PC-3 (cell line): ENCODE measurements around the gene TNRC6B. TPM values are rescaled to one million over a fixed set of nuclear protein-coding genes. Genes with fewer than 3 reads are reported as not detected.

Experiments used
- ATAC-seq: fragments of 200-7000 bp; cut with Tn5 transposase; 2 replicates; pipeline ENCODE4 v1.9.1; 2020; ENCODE audit warnings: mild to moderate bottlenecking, moderate library complexity
- BruUV-seq: library from RNA; stranded (reverse); fragments of 400-500 nt; replicated peaks from 2 replicates; lab custom pipeline; 2021; lab: Mats Ljungman, UMichigan
- CTCF ChIA-PET: fragments of 300-600 bp; sonication (Branson Sonifier 250); formaldehyde crosslinking; loops from one replicate; lab custom pipeline; 2022; ENCODE audit warnings: antibody characterized with exemption; lab: Charles Lee
- POLR2A ChIA-PET: fragments of 300-600 bp; sonication (Branson Sonifier 250); formaldehyde crosslinking; loops from one replicate; lab custom pipeline; 2022; ENCODE audit warnings: antibody characterized with exemption; ENCODE audit not compliant: unreplicated experiment; lab: Charles Lee
- DNase-seq: peaks from one replicate; pipeline ENCODE4 v3.0.0-alpha.2; 2015
- H2AFZ ChIP-seq: fragments of 300-600 bp; sonication (generic); 2 replicates; pipeline ENCODE4 v1.6.0; 2016; ENCODE audit warnings: antibody characterized with exemption, low read length
- H3F3A ChIP-seq: fragments of 300-600 bp; sonication (generic); one replicate; pipeline ENCODE4 v1.6.0; 2017; ENCODE audit warnings: antibody characterized with exemption, low read length, control low read depth, mild to moderate bottlenecking; ENCODE audit not compliant: unreplicated experiment
- H3K27ac ChIP-seq: fragments of 300-600 bp; sonication (generic); 2 replicates; pipeline ENCODE4 v1.5.1; 2016; ENCODE audit warnings: mild to moderate bottlenecking, low read length
- H3K27me3 ChIP-seq: fragments of 300-600 bp; sonication (generic); 2 replicates; pipeline ENCODE4 v1.6.1; 2016; ENCODE audit warnings: low read length, mixed read lengths
- H3K36me3 ChIP-seq: fragments of 300-600 bp; sonication (generic); 2 replicates; pipeline ENCODE4 v1.6.1; 2016; ENCODE audit warnings: low read depth, mixed run types, low read length, mixed read lengths
- H3K4me1 ChIP-seq: fragments of 300-600 bp; sonication (generic); 2 replicates; pipeline ENCODE4 v1.5.1; 2016; ENCODE audit warnings: low read length; ENCODE audit not compliant: insufficient read depth
- H3K4me2 ChIP-seq: fragments of 300-600 bp; sonication (generic); 2 replicates; pipeline ENCODE4 v1.6.0; 2016; ENCODE audit warnings: low read length
- H3K4me3 ChIP-seq: fragments of 300-600 bp; sonication (generic); 2 replicates; pipeline ENCODE4 v1.5.1; 2016; ENCODE audit warnings: mild to moderate bottlenecking, low read length, mixed read lengths
- H3K79me2 ChIP-seq: fragments of 300-600 bp; sonication (generic); 2 replicates; pipeline ENCODE4 v1.6.1; 2017; ENCODE audit warnings: low read length, mixed read lengths
- H3K9ac ChIP-seq: fragments of 300-600 bp; sonication (generic); 2 replicates; pipeline ENCODE4 v1.6.0; 2016; ENCODE audit warnings: mild to moderate bottlenecking, low read length
- H3K9me2 ChIP-seq: fragments of 300-600 bp; sonication (generic); replicated peaks from 2 replicates; pipeline ENCODE4 v1.6.1; 2016; ENCODE audit warnings: mixed run types, low read length, mixed read lengths
- H3K9me3 ChIP-seq: fragments of 300-600 bp; sonication (generic); 2 replicates; pipeline ENCODE4 v1.6.1; 2016; ENCODE audit warnings: low read length, mixed read lengths
- H4K20me1 ChIP-seq: fragments of 300-600 bp; sonication (generic); 2 replicates; pipeline ENCODE4 v1.6.1; 2016; ENCODE audit warnings: low read length, mixed read lengths
- EZH2 ChIP-seq: fragments of 300-600 bp; sonication (generic); IDR thresholded peaks from one replicate; pipeline ENCODE4 v1.6.1; 2017; ENCODE audit warnings: antibody characterized with exemption, mild to moderate bottlenecking, low read length; ENCODE audit not compliant: unreplicated experiment
- EZH2phosphoT487 ChIP-seq: fragments of 300-600 bp; sonication (generic); IDR thresholded peaks from 2 replicates; pipeline ENCODE4 v1.6.1; 2018; ENCODE audit warnings: mild to moderate bottlenecking, antibody characterized with exemption, low read length, borderline replicate concordance
- intact Hi-C: fragments of 100-400 bp; cut with micrococcal nuclease; formaldehyde crosslinking; loops from 2 replicates; pipeline ENCODE4 v1.9.0; 2023
- total RNA-seq: library from RNA; depleted of rRNA; stranded (reverse); fragments of >200 nt; gene quantifications from 2 replicates; pipeline ENCODE4 v1.2.3, GENCODE V29; 2014
- TF ChIP-seq, protein P1 (sequence below): fragments of 300-600 bp; sonication (generic); conservative IDR thresholded peaks from 2 replicates; pipeline ENCODE4 v1.5.1; 2017; ENCODE audit warnings: antibody characterized with exemption, low read depth, mild to moderate bottlenecking, low read length

The TNRC6B gene
- total RNA-seq, 1 experiment from 2014 or later, result 21.3 TPM

DNA sequence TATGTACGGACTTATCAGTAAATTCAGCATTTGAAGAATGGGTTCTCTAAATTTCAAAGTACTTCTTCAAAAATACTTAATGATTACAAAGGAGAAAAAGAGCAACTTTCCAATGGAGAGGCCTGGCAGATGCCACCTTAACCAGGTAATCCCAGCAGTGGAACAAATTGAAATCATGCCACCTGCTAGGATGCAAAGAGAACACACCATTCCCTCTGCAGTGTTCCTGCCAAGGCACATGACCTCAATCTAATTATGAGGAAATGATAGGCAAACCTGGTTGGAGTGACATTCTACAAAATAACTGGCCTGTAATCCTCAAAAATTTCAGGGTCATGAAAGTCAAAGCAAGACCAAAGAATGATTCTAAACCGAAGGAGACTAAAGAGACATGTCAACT, 21.5 kb downstream of the TNRC6B start:
- Histone ChIP-seq H3K79me2 (peaks cover 91% of the 10 kb centered on the region), H4K20me1 (no peaks in the 10 kb centered on the region), H3K9ac (no peak overlapping the region), H3K9me2 (no peaks in the 10 kb centered on the region), H3K4me2 (no peak overlapping the region), H3K9me3 (no peaks in the 10 kb centered on the region), H3F3A (no peaks in the 10 kb centered on the region), H3K4me3 (no peak overlapping the region), H3K4me1 (peaks cover 16% of the 10 kb centered on the region), H3K36me3 (no peaks in the 10 kb centered on the region), H2AFZ (no peak overlapping the region), H3K27me3 (no peaks in the 10 kb centered on the region), H3K27ac (no peak overlapping the region)
- TF ChIP-seq, protein P1, sequence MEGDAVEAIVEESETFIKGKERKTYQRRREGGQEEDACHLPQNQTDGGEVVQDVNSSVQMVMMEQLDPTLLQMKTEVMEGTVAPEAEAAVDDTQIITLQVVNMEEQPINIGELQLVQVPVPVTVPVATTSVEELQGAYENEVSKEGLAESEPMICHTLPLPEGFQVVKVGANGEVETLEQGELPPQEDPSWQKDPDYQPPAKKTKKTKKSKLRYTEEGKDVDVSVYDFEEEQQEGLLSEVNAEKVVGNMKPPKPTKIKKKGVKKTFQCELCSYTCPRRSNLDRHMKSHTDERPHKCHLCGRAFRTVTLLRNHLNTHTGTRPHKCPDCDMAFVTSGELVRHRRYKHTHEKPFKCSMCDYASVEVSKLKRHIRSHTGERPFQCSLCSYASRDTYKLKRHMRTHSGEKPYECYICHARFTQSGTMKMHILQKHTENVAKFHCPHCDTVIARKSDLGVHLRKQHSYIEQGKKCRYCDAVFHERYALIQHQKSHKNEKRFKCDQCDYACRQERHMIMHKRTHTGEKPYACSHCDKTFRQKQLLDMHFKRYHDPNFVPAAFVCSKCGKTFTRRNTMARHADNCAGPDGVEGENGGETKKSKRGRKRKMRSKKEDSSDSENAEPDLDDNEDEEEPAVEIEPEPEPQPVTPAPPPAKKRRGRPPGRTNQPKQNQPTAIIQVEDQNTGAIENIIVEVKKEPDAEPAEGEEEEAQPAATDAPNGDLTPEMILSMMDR, result no peak
- TF ChIP-seq EZH2phosphoT487 (no peak), EZH2 (no peak)
- POLR2A ChIA-PET, result no interaction called here
- intact Hi-C loops, result no loop called here
- DNase-seq (no peak), ATAC-seq (no peak)
- CTCF ChIA-PET, result no interaction called here
- no TSS peak for BruUV-seq

DNA sequence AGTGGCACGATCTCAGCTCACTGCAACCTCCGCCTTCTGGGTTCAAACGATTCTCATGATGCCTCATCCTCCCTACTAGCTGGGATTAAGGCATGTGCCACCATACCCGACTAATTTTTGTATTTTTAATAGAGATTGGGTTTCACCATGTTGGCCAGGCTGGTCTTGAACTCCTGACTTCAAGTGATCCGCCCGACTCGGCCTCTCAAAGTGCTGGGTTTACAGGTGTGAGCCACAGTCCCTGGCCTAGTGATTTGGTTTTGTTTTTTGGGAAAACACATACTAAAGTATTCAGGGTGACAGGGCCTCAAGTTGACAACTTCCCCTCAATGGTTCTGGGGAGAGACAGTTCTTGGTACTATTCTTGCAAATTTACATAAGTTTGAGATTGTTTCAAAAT, 22.1 kb downstream of the TNRC6B start:
- no peak for DNase-seq
- Histone ChIP-seq H4K20me1 (no peaks in the 10 kb centered on the region), H3F3A (no peaks in the 10 kb centered on the region), H3K27ac (no peak overlapping the region), H3K9me3 (no peaks in the 10 kb centered on the region), H3K36me3 (no peaks in the 10 kb centered on the region), H3K79me2 (peaks cover 91% of the 10 kb centered on the region), H3K4me1 (peaks cover 16% of the 10 kb centered on the region), H2AFZ (no peak overlapping the region), H3K4me2 (no peak overlapping the region), H3K9me2 (no peaks in the 10 kb centered on the region), H3K27me3 (no peaks in the 10 kb centered on the region), H3K9ac (no peak overlapping the region), H3K4me3 (no peak overlapping the region)
- no TSS peak for BruUV-seq
- ATAC-seq, result no peak
- CTCF ChIA-PET, result interaction anchor here (0.6 kb wide), 1 partner anchor 163 kb away, joined by 6 read pairs; no protein-coding TSS in a partner anchor
- POLR2A ChIA-PET, result interaction anchor here (0.7 kb wide), 1 partner anchor 22 kb away, joined by 3 read pairs; no protein-coding TSS in a partner anchor
- TF ChIP-seq EZH2phosphoT487 (no peak), EZH2 (no peak)
- TF ChIP-seq, protein P1, result no peak
- intact Hi-C loops, result no loop called here

DNA sequence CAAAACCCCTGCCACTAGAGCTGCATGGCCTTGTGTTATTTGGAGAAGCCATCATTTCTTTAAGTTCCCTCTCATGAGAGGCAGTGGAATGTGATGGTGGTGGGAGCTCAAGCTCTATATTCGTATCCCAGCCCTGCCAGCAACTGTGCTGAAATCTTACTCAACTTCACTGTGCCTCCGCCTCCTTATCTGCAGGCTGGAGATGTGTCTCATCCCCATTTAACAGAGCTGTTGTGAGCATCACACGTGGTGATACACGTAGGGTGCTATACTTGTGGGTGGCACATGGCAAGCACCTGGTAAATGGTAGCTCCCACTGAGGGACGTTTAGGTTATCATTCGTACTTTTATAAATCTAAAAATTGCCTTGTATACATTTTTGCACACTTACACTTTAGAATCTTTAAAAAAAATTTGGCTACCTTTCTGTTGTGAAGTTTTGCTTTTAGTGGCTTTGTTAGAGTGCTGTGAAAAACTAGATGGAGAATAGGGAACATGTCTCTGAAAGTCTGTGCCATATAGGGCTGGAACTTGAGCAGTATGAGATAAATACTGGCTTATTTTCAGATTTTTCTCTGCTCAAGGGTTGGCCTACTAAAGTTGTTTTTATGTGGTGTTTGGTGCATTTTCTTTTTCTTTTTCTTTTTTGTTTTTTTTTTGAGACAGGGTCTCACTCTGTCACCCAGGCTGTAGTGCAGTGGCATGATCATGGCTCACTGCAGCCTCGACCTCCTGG, 23.2 kb downstream of the TNRC6B start:
- Histone ChIP-seq H2AFZ (no peak overlapping the region), H3K36me3 (no peaks in the 10 kb centered on the region), H3K9ac (no peak overlapping the region), H4K20me1 (no peaks in the 10 kb centered on the region), H3K27ac (no peak overlapping the region), H3K79me2 (peaks cover 87% of the 10 kb centered on the region), H3K27me3 (no peaks in the 10 kb centered on the region), H3K4me2 (no peak overlapping the region), H3K9me2 (no peaks in the 10 kb centered on the region), H3K4me1 (peaks cover 16% of the 10 kb centered on the region), H3F3A (no peaks in the 10 kb centered on the region), H3K9me3 (no peaks in the 10 kb centered on the region), H3K4me3 (no peak overlapping the region)
- DNase-seq, result no peak
- intact Hi-C loops, result no loop called here
- POLR2A ChIA-PET, result no interaction called here
- CTCF ChIA-PET, result interaction anchor here (0.6 kb wide), 1 partner anchor 164 kb away, joined by 6 read pairs; no protein-coding TSS in a partner anchor
- BruUV-seq, result no TSS peak
- ATAC-seq, result no peak
- TF ChIP-seq EZH2 (no peak), EZH2phosphoT487 (no peak)
- TF ChIP-seq, protein P1, result no peak
